Measurements from ENCODE around the gene KRTAP6-2.

DNA sequence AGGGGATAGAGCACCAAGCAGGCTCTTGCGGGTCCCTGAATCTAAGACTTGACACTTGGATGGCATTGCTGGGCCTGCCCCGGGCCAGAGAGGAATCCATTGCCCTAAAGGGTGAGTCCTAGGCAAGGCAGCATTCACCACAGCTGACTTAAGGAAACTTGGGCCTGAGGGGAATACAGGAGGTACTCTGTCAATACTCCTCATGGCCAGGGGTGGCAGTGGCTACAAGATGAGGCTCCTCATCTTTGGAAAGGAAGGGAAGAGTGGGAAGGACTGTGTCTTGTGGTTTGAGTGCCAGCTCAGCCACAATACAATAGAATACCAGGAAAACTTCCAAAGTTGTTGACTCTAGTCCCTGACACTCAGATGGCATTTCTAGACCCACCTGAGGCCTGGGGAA is 7.3 kb upstream of the KRTAP6-2 start:
- TF ChIP-seq, protein P1, sequence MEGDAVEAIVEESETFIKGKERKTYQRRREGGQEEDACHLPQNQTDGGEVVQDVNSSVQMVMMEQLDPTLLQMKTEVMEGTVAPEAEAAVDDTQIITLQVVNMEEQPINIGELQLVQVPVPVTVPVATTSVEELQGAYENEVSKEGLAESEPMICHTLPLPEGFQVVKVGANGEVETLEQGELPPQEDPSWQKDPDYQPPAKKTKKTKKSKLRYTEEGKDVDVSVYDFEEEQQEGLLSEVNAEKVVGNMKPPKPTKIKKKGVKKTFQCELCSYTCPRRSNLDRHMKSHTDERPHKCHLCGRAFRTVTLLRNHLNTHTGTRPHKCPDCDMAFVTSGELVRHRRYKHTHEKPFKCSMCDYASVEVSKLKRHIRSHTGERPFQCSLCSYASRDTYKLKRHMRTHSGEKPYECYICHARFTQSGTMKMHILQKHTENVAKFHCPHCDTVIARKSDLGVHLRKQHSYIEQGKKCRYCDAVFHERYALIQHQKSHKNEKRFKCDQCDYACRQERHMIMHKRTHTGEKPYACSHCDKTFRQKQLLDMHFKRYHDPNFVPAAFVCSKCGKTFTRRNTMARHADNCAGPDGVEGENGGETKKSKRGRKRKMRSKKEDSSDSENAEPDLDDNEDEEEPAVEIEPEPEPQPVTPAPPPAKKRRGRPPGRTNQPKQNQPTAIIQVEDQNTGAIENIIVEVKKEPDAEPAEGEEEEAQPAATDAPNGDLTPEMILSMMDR (conservative IDR thresholded peaks at IDR 0.05 in 1 of 2, IDR thresholded peaks at IDR 0.05 in 1 of 2; ENCODE audit: extremely low read depth in 1 of 2, insufficient read depth in 1 of 2, low read depth in 1 of 2, low read length in 2 of 2), result no peak
- TF ChIP-seq EZH2 (IDR thresholded peaks at IDR 0.05; ENCODE audit: borderline replicate concordance, low read length), result no peak
